HG03103 (cell line): ENCODE data around the gene SLC13A3.

Source experiments
- ATAC-seq: cut with Tn5 transposase; IDR thresholded peaks from one replicate; pipeline ENCODE4 v1.9.1; 2021; ENCODE audit warnings: low read depth; ENCODE audit not compliant: unreplicated experiment

SLC13A3 gene

DNA sequence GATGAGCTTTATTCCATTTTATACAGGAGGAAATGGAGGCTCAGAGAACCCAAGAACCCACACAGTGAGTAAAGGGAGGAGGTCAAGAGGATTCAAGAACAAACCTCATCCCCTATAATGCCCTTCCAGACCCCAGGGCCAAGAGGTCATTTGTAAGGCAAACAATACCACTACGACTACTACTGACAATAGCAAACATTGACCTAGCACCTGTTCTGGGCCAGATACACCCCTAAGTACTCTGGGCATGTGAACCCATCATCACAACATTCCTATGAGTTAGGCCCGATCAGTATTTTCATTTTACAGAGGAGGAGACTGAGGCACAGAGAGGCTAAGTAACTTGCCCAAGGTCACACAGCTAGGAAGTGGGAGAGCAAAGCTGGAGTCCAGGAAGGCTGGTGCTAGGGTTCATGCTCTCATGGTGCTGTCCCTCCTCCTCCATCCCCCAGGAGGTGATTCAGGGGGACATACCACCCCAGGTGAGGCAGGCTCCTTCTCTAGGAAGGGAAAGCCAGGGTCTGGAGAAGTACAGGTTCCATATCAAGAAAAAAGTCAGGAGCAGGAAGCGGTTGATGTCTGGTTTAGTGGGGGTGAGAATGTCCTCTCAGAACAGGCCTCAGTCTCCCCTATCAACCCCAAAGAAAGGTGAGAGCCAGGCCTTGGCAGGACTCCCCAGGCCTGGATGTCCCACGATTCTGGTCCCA, 13.7 kb downstream of the SLC13A3 start:
- ATAC-seq = no peak

DNA sequence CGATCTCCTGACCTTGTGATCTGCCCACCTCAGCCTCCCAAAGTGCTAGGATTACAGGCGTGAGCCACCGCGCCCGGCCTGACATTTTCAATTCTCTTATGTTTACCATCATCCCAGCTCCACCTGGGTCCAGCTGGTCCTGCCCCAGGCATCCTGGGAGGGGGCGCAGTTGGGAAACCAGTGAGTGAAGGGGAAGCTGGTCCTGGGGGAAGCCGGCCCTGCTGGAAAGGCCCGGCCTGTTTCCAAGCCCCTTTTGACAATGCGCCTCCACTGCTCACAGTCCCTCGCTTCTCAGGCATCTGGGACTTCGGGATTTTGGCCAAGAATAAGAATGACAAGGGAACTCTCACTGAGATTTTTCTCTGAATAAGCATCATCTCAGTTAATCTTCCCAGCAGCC, 14.2 kb downstream of the SLC13A3 start:
- no peak for ATAC-seq

DNA sequence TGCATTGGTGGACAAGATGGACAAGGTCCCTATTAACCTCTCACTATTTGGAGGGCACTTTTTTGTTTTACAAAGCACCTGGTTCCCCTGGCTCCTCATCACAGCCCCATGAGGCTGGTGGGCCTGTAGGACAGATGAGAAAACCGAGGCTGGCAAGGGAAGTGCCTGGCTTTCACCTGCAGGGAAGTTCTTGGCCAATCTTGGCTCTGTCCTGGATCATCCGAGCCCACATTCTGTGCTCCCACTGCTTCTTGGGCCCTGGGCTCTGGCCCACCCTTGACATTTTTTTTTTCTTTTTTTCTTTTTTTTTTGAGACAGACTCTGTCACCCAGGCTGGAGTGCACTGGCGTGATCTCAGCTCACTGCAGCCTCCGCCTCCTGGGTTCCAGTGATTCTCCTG, 14.7 kb downstream of the SLC13A3 start:
- ATAC-seq = no peak

DNA sequence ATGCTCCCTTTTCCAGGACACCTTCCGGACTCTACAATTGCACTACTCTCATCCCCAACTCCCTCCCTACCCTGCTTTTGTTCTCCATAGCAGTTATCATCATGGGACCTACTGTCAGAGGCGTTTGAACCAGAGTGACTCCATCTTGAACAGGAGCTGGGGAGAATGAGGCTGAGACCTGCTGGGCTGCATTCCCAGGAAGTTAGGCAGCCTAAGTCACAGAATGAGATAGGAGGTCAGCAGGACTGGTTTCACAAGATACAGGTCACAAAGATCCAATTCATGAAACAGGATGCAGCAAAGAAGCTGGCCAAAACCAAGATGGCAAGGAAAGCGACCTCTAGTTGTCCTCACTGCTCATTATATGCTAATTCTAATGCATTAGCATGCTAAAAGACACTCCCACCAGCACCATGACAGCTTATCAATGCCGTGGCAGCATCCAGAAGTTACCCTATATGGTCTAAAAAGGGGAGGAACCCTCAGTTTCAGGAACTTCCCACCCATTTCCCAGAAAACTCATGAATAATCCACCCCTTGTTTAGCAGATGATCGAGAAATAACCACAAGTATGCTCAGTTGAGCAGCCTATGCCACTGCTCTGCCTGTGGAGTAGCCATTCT, 15.6 kb downstream of the SLC13A3 start:
- ATAC-seq = no peak

DNA sequence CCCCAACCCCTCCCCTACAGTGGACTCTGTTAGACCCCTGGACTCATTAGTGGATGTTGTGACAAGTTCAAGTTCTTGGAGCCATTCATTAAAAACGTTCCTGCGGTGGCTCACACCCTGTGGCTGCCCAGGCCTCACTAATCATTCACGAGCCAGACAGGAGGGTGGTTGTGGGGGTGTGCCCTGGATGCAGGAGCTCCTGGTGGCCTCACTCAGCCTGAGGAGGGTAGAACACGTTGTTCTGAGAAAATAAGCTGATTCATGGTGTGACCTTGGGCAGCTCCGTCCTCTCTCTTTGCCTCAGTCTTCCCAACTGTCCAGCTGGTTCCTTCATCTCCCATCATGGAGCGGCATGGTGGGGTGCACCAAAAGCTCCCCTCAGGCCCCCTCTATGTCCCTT, 16.7 kb downstream of the SLC13A3 start:
- ATAC-seq = no peak

DNA sequence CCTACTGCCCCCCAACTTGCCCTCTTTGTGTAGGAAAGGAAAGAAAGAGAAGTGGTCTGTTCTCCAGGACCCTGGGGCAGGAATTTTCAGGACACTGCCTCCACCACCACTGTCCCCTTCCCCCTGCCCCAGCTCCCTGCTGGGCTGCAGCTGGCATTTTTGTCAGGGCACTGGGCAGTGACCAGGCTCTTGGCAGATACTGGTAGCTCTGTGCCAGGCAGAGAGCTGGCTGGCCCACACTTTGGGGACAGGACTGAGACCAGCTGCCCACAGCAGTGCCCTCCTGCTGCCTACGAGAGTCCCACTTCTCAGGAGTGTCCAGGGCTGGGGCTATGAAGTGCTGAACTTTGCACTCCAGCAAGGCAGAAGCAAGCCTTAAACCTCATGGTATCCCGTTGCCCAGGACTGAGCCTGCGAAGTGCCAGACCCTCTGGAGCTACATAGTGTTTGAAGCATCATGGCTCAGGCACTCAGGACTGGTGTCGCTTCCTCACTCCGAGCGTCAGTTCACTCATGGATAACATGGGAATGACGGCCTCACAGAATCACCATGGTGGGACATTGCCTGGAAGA, 19.3 kb downstream of the SLC13A3 start:
- ATAC-seq = no peak

DNA sequence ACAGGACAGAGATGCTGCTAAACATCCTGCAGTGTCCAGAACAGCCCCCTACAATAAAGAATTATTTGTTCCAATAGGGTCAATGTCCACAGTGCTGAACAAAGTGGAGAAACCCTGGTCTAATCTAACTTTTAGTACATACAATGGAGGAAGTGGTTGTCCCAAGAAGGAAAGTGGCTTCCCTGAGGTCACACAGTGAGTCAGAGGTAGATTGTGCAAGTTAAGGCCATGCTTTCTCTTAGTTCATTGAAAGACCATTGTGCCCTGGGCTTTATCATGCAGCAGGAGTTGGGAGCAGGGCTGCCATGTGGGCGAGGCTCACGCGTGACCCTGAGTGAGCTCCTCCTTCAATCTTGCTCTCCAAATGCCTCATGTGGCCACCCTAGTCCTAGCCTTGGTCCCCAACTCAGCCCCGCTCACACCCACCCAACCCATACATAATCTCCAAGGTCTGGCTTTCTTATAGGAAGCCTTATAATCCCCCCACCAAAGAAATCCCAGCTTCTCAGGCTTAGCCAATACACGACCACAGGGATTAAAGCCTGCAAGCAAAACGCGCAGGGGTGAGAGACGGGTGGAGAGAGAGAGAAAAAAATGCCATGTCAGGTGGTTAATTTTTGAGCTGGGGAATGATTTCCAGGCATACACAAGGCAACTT, 19.9 kb downstream of the SLC13A3 start:
- ATAC-seq = no peak

DNA sequence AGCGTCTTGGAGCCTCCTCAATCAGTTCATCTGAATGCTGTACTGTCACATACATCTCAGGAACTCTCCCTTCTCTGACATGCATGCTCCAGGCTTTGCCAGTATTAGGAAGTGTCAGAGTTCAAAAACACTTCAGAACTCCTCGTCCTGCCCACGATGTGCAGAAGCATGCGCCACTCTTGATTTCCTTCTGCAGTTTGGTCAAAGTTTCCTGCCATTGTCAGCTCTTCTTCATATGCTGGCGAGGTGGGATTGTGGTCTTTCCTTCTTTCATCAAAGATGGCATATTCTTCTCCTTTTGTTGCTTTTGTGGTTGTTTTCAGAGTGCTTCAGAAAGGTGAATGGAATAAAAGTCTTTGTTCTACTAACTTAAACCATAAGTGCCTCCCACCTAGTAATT, 21.0 kb downstream of the SLC13A3 start:
- ATAC-seq = no peak

DNA sequence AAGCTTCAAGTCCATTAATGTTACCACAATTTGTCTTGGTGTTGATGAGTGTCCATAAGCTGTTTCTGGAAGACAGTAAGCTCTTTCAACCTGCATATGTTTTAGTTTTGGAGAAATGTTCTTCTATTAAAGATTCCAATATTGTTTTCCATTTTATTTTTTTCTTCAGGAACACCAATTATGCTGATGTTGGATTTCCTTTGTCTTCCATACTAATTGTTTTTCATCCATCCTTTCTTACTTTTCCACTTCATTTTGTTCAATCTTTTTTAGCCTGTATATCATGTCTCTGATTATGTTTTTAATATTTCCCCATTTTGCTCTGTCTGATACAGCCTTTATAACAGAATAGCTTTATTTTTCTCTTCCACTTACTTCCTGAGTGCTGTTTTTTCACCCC, 21.9 kb downstream of the SLC13A3 start:
- no peak for ATAC-seq

DNA sequence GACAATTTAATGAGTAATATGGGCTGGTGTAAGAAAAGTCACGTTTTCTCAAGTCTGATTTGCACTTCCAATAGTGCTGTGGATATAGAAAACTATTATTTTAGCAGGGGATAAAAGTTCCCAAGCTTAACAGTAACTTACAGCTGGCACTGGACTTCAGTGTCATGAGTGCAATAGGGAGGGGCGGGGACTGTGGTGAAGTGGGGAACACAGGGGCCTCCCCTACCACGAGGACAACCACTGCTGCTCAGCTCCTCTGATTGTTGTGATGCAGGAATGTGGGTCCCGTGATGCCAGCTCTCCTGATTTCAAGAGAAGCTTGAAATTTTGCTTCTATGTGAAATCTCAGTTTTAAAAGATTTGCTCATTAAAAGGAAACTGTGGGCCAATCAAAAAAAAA, 24.0 kb downstream of the SLC13A3 start:
- ATAC-seq = no peak

DNA sequence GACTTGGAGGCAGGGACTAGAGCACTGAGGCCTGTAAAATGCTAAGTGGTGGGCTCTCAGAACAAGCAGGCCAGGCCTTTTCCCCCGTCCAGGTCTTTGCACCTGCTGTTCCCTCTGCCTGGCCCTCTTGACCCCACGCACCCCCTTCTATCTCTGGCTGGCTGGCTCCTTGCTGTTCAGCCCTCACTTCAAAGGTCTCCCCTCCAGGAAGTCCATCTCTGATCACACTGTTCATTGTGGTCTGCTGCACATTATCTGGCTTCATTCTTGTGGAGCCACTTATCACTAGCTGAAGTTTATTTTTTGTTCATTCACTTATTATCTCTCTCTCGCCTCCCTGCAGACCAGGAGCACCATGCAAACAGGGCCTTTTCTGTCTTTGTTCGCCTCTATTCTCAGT, 24.5 kb downstream of the SLC13A3 start:
- ATAC-seq = no peak

DNA sequence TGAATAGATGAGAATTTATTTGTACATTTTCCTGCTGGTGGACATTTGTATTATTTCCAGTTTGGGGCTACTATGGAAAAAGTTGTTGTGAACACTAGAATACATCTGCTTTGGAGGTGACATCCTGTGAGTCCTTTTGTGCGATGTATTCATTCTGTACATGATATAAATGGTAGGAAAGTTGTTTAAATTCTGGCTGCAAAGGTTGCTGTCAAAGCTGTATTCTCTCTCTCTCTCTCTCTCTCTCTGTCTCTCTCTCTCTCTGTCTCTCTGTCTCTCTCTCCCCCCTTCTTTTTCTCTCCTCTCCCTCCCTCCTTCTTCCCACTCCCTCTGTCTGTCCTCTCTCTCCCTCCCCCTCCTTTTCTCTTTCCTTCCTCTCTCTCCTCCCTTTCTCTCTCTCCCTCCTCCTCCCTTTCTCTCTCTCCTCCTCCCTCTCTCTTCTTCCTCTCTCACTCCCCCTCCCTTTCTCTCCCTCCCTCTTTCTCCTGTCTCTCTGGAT, 25.3 kb downstream of the SLC13A3 start:
- ATAC-seq = no peak

DNA sequence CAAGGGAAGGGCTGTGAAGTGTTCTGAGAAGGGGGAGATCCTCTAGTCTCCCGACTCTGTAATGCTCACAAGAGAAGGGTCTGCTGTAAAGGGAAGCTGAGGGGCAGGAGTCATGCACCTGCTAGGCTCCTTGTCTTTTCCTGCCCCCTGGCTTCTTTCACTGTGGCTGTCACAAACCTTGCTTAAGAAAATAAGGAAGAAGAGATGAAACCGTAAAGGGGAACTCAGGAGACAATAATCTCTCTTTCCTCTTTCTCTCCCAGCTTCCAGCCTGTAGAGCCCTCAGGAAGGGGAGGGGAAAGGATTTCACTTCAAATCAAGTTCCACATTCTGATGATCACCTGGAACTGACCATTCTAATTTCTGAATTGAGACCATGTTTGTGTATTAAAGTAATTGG, 26.3 kb downstream of the SLC13A3 start:
- ATAC-seq = no peak

DNA sequence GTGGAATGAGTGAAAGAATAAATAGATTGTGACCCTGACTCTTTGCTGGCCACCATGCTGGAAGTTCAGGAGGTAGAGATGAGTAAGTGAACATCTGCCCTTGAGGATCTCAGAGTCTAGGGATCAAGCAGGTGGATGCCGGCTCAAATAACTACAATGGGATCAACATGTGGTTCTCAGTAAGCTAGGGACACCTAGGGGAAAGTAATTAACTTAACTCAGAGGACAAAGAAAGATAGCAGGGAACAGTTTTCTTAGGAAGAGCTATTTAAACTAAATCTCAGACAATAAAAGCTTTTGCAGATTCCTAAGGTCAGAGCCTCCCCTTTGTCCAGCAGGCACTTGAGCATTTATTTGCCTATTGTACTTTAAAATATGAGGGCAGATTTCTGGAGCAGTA, 29.1 kb downstream of the SLC13A3 start:
- ATAC-seq = no peak

DNA sequence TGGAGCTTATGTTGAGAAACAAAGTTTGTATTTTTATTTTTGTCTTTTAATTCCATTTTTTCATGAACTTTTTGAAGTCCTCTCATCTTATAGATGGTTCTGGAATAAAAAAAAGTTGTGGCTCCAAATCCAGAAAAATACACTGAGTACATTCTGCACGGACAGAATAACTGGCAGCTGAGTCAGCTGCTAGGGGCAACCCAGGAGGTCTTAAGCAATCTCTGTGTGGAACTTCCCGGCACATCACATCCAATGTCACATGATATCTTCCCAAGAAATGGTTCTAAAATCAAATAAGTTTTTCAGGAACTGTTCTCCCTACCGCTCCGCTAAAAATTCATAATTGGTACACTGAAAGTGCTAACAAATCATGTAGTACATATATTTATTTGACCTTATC, 29.8 kb downstream of the SLC13A3 start:
- ATAC-seq = no peak

DNA sequence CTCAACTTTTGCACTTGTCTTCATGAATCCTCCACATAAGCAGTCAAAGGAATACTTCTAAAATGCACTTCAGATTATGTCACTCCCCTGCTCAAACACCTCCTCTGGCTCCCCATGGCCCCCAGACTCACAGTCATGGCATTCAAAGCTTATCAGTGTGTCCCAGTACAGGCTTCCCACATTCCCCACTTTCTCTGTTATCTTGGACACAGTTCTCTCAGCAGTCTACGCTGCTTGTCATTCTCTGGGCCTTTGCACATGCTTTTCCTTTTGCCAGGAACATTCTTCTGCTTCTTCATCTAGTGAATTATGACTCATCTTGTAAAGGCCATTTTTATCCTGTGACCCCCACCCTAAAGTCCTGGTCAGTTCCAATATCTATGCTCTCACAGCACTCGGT, 31.8 kb downstream of the SLC13A3 start:
- no peak for ATAC-seq

DNA sequence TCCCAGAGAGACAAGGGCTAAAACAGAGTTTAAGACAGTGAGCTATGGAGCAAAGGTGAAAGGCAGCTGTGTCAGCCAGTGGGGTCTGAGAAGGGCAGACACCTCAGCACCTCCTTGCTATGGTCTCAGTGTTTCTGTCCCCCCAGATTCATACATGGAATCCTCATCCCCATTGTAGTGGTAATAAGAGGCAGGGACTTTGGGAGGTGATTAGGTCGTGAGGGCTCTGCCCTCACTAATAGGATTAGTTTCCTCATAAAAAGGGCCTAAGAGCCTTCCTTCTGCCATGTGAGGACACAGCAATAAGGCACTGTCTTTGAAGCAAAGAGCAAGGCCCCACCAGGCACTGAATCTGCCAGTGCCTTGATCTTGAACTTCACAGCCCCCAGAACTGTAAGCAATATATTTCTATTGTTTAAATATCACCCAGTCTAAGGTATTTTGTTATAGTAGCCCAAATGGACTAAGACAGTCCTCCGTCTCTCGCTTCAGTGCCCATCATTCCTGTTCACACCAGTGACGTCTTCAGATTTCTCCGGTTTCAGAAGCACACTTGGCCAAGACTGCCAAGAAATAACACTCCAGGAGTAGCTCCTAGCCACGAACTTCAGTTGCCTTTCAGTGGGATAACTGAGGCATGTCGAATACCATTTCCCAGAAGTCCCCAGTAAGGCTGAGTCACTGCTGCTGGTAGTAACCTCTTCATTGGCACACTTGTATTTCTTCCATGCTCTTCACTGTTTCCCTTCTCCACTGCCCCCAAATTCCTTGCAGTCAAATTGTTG, 32.8 kb downstream of the SLC13A3 start:
- ATAC-seq = no peak

DNA sequence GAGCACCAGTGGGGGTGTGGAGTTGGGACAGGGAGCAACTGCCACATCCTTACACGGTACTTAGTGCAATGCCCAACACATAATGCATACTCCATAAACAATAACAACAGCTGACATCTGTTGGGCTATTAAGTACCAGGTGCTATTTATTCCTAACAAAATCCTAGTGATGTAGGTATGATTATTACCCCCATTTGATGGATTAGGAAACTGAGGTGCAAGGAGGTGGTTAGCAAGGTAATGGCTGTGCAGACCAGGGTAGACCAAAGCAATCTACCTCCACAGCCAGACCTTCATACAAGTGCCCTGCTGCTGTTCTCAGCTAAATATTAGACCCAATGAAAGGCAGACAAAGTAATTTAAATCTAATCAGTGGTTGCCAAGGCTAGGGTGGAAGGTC, 36.8 kb downstream of the SLC13A3 start:
- no peak for ATAC-seq

DNA sequence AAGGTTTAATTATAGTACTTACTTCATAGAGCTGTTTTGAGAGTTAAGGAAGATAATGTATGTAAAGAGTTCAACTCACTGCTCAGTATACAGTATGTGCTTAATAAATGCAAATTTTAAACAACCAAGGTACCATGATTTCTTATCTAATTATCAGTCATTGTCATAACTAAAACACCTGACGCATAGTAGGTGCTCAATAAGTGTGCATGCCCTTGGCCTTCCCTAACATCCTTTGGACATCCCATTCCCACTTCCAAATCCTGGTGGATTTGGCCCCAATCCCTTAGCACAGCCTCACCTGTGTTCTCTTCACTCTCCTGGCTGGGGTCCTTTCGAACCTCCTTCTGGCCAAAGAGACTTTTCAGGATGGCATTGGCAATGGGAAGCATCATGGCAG, 41.1 kb downstream of the SLC13A3 start:
- ATAC-seq = no peak

DNA sequence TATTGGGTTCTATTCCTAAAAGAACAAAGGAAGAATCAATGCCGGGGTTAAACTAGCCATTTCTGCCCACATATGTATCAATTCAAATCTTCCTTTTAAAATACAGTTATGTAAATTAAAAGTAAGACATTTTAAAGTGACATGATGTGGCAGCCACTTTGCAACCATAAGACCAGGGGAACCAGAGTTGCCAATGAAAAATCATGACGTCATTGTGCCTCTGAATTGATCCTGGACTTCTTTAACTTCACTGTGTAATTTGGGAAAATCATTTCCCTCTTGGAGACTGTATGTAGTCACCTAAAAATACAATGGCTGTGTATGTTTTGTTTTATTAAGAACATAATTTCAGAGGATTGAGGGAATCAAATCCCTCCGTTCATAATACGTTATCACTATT, 42.2 kb downstream of the SLC13A3 start:
- ATAC-seq = no peak
